Neural crest cell (in vitro differentiated cells): Measurements from ENCODE around the gene NMB. TPM values are rescaled to one million over a fixed set of nuclear protein-coding genes. Genes with fewer than 3 reads are reported as not detected.

Experiments used
- DNase-seq: peaks from one replicate; pipeline ENCODE4 v3.0.0; 2021; ENCODE audit warnings: low read depth, mixed read lengths, low spot score
- H3K27ac Mint-ChIP-seq: one replicate; pipeline ENCODE4 v1.8.0; 2021; ENCODE audit warnings: mild to moderate bottlenecking, mixed read lengths; ENCODE audit not compliant: unreplicated experiment
- H3K27me3 Mint-ChIP-seq: 2 replicates; pipeline ENCODE4 v1.8.0; 2021; ENCODE audit warnings: low read depth, mild to moderate bottlenecking, mixed read lengths
- H3K36me3 Mint-ChIP-seq: 2 replicates; pipeline ENCODE4 v1.8.0; 2021; ENCODE audit warnings: low read depth, mild to moderate bottlenecking, mixed read lengths
- H3K4me1 Mint-ChIP-seq: 2 replicates; pipeline ENCODE4 v1.8.0; 2021; ENCODE audit warnings: mixed read lengths
- H3K4me3 Mint-ChIP-seq: one replicate; pipeline ENCODE4 v1.8.0; 2021; ENCODE audit warnings: mild to moderate bottlenecking, mixed read lengths
- H3K9me3 Mint-ChIP-seq: 2 replicates; pipeline ENCODE4 v1.8.0; 2021; ENCODE audit warnings: mixed read lengths
- total RNA-seq: library from RNA; stranded (reverse); gene quantifications from 2 replicates; pipeline ENCODE4 v1.2.1, GENCODE V29; 2021
- TF ChIP-seq, protein P1 (sequence below): fragments of 200-600 bp; sonication (generic); conservative IDR thresholded peaks from 2 replicates; pipeline ENCODE4 v1.5.0; 2021; ENCODE audit warnings: antibody characterized with exemption, mild to moderate bottlenecking

Gene NMB
- total RNA-seq, 1 donor from 2014 or later = 4.0 TPM

DNA sequence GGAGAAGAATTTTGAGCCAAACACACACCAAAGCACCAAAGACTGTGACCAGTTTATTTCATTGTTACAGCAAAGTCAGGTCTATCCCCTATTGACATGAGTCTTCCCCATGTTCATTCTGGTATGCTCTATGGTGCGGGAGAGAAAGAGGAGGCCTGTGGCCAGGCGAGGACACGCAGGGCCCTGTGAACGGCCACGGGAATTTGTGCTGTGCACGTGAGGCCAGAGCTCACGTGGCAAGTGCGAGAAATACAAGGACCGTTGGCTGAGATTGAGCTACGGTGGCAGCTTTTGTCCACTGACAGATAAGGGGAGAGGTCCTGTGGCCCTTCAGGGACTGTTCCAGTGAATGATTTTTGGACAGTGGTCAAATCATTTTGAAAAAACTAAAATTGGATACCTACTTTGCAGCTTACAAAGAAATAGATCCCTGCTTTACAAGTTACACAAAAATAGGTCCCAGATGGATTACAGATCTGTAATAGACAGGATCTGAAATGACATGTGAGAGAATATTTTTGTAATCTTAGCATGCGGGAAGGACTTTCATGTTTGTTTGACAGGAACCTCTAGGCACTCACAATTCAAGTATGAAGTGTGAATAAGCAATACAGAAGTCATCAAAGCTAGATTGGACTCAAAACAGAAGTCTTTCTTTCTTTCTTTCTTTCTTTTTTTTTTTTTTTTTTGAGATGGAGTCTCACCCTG is 48.0 kb downstream of the NMB start:
- Mint-ChIP-seq H3K27me3 (no peaks in the 10 kb centered on the region), H3K4me1 (peaks cover 4% of the 10 kb centered on the region), H3K9me3 (no peaks in the 10 kb centered on the region), H3K36me3 (peaks cover 16% of the 10 kb centered on the region), H3K4me3 (no peak overlapping the region), H3K27ac (no peak overlapping the region)
- TF ChIP-seq, protein P1, sequence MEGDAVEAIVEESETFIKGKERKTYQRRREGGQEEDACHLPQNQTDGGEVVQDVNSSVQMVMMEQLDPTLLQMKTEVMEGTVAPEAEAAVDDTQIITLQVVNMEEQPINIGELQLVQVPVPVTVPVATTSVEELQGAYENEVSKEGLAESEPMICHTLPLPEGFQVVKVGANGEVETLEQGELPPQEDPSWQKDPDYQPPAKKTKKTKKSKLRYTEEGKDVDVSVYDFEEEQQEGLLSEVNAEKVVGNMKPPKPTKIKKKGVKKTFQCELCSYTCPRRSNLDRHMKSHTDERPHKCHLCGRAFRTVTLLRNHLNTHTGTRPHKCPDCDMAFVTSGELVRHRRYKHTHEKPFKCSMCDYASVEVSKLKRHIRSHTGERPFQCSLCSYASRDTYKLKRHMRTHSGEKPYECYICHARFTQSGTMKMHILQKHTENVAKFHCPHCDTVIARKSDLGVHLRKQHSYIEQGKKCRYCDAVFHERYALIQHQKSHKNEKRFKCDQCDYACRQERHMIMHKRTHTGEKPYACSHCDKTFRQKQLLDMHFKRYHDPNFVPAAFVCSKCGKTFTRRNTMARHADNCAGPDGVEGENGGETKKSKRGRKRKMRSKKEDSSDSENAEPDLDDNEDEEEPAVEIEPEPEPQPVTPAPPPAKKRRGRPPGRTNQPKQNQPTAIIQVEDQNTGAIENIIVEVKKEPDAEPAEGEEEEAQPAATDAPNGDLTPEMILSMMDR = no peak
- DNase-seq = no peak

DNA sequence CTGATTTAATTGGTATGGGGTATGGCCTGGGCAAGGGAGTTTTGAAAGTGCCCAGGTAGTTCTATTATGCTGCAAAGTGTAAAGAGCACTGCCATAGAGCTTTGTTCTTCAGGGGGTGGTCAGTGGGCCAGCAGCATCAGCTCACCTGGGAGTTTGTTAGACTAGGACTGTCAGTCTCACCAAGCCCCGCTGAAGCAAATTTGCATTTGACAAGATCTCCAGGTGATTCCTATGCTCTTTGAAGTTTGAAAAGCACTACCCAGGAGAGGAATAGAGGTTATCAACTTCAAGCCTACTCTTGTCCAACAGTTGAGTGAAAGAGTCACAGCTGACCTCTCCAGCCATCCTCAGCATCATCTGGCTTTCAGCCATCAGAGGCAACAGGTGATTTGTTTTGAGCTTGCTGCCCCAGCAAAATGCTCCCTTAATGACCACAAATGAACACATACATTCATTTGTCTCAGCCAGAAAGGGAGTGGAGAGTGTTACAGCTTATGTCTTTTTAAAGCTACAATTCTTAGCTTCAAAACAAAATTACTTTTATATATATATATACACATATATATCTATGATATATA is 49.2 kb downstream of the NMB start:
- Mint-ChIP-seq H3K27me3 (no peaks in the 10 kb centered on the region), H3K9me3 (no peaks in the 10 kb centered on the region), H3K27ac (no peak overlapping the region), H3K36me3 (peaks cover 20% of the 10 kb centered on the region), H3K4me1 (peaks cover 11% of the 10 kb centered on the region), H3K4me3 (no peak overlapping the region)
- TF ChIP-seq, protein P1 = no peak
- no peak for DNase-seq

DNA sequence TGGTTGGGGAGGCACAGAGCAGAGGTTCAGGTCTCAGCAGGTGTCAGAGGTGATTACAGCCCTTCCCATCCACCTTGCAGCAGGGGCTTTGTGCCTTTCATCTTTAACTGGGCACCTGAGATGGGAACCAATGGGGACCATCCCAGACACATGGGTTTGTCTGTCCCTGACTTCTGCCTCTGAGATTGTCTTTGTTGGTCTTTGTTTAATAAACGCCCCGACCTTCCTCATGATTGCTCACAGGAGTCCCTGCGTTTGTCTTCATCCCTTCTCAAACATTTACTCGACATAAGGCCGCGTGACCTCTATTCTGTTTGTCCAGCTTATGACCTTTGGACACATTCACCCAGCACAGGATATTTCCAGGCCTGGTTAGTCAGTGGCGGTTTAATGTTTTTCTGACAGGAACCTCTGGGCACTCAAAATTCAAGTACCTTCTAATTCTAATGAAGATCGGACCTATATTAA is 51.3 kb downstream of the NMB start:
- Mint-ChIP-seq H3K9me3 (no peaks in the 10 kb centered on the region), H3K36me3 (peaks cover 17% of the 10 kb centered on the region), H3K27me3 (no peaks in the 10 kb centered on the region), H3K4me3 (no peak overlapping the region), H3K4me1 (peaks cover 26% of the 10 kb centered on the region), H3K27ac (no peak overlapping the region)
- TF ChIP-seq, protein P1 = no peak
- no peak for DNase-seq

DNA sequence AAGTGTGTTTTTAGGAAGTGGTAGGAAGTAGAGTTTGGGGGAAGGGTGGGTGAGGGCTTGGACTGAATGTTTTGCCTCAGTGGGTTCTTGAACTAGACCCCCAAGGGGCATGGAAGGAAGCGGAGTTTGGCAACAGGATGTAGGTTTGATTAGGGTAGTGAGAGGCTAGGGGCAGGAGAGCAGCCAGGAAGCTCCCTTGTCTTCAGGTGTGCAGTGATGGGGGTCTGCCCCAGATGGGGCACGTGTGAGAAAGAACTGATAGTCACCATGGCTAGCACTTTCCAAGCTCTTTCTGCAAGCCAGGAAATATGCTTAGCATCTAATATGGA is 52.5 kb downstream of the NMB start:
- Mint-ChIP-seq H3K27ac (peak overlapping the region; percentile 41), H3K36me3 (peaks cover 17% of the 10 kb centered on the region), H3K27me3 (no peaks in the 10 kb centered on the region), H3K9me3 (no peaks in the 10 kb centered on the region), H3K4me3 (no peak overlapping the region), H3K4me1 (peaks cover 32% of the 10 kb centered on the region)
- TF ChIP-seq, protein P1 = no peak
- no peak for DNase-seq

Other genes with a start within 250 kb of the NMB start
- 21.1 and 21.7 TPM in 2 replicates for gene ZSCAN2, start 57.2 kb downstream of the NMB start, total RNA-seq
- 47.1 and 53.2 TPM in 2 replicates for gene WDR73, start 3.9 kb downstream of the NMB start, total RNA-seq
- gene SEC11A, start 57.9 kb upstream of the NMB start, total RNA-seq = 200 and 201 TPM in 2 replicates
- gene ZNF592, start 90.4 kb upstream of the NMB start, total RNA-seq = 34.7 and 35.7 TPM in 2 replicates
- gene ALPK3, start 159.2 kb upstream of the NMB start, total RNA-seq = 3.3 and 4.4 TPM in 2 replicates
- gene SLC28A1, start 226.5 kb upstream of the NMB start, total RNA-seq = not detected in 2 replicates